ENCODE measurements around the gene SKA3. TPM values are rescaled to one million over a fixed set of nuclear protein-coding genes. Genes with fewer than 3 reads are reported as not detected.

SKA3 gene
- total RNA-seq, 1 donor from 2014 or later: 7.5 TPM

- no peak for DNase-seq
These were observed 64.8 kb downstream of the SKA3 start for GRCh38 chr13:21111546-21111945.

- DNase-seq: no peak
These were observed 67.2 kb downstream of the SKA3 start for GRCh38 chr13:21109168-21109567.

- DNase-seq: no peak
These were observed 70.3 kb downstream of the SKA3 start for GRCh38 chr13:21106089-21106488.

- no peak for DNase-seq
These were observed 71.9 kb downstream of the SKA3 start for GRCh38 chr13:21104199-21105019.

Other genes starting within 250 kb of the SKA3 start
- 31.3 and 49.8 TPM in 2 replicates for gene LATS2, start 115.0 kb downstream of the SKA3 start, total RNA-seq
- 46.3 and 53.9 TPM in 2 replicates for gene SAP18, start 36.4 kb downstream of the SKA3 start, total RNA-seq
- gene MRPL57, start 106 bp upstream of the SKA3 start, total RNA-seq: 25.9 and 26.3 TPM in 2 replicates

Measured in dermis blood vessel endothelial cell (primary cell).